ENCODE data around the gene CD151.

DNA sequence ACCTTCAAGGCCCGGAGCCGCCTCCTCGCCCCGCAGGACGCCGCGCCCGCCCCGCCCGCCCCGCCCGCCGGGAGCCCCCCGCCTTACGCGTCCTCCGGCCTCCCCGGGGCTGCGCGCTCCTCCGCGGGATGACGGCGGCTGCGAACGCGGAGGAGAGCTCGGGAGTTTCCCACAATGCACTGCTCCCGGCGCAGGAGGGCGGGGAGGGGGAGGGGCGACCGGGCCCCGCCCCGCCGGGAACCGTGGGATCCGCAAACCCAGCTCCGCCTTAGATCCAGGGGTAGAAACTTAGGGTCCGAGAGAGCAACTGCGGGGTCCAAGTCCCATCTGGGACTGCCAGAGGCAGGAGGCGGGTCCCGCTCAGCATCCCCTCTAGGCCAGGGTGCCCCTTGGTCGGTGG lies 42.8 kb upstream of the CD151 start, which contains the start of gene CEND1:
- TF ChIP-seq, protein P1, sequence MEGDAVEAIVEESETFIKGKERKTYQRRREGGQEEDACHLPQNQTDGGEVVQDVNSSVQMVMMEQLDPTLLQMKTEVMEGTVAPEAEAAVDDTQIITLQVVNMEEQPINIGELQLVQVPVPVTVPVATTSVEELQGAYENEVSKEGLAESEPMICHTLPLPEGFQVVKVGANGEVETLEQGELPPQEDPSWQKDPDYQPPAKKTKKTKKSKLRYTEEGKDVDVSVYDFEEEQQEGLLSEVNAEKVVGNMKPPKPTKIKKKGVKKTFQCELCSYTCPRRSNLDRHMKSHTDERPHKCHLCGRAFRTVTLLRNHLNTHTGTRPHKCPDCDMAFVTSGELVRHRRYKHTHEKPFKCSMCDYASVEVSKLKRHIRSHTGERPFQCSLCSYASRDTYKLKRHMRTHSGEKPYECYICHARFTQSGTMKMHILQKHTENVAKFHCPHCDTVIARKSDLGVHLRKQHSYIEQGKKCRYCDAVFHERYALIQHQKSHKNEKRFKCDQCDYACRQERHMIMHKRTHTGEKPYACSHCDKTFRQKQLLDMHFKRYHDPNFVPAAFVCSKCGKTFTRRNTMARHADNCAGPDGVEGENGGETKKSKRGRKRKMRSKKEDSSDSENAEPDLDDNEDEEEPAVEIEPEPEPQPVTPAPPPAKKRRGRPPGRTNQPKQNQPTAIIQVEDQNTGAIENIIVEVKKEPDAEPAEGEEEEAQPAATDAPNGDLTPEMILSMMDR (IDR thresholded peaks at IDR 0.05; ENCODE audit: poor library complexity) = no peak
- TF ChIP-seq EZH2 (IDR thresholded peaks at IDR 0.05; ENCODE audit: borderline replicate concordance) (no peak), EZH2phosphoT487 (IDR thresholded peaks at IDR 0.05; ENCODE audit: low read depth, severe bottlenecking, unreplicated experiment) (no peak)
